SK-N-SH (cell line): ENCODE measurements around the gene ADM. TPM values are rescaled to one million over a fixed set of nuclear protein-coding genes. Genes with fewer than 3 reads are reported as not detected.
"Not testable (repeated sequence)": the region's sequence is repeated elsewhere in the genome, so short reads cannot be mapped to it uniquely, and the experiment has no call there.

Experiments
- CTCF ChIA-PET: fragments of 300-600, 350-600 bp; formaldehyde crosslinking; extraction: SDS; loops from one replicate; lab custom pipeline; 2021; lab: Yijun Ruan, JAX
- POLR2A ChIA-PET: fragments of 350-600 bp; sonication (Branson Sonifier 250); formaldehyde crosslinking; extraction: SDS; loops from one replicate; lab custom pipeline; 2020; ENCODE audit warnings: antibody characterized with exemption, inconsistent platforms; lab: Yijun Ruan, JAX
- DNase-seq: peaks from one replicate; pipeline ENCODE4 v3.0.0; 2012
- H2AFZ ChIP-seq: fragments of 200-600 bp; sonication (generic); 2 replicates; pipeline ENCODE4 v1.8.1; 2016; ENCODE audit warnings: antibody characterized with exemption, mild to moderate bottlenecking, low read depth
- H3F3A ChIP-seq: fragments of 200-600 bp; sonication (generic); replicated peaks from 2 replicates; pipeline ENCODE3; 2016; ENCODE audit warnings: antibody characterized with exemption, mild to moderate bottlenecking; ENCODE audit not compliant: insufficient read depth
- H3K27ac ChIP-seq, 2 experiments: fragments of 200-500 bp in 1 of 2; fragments of 200-600 bp in 1 of 2; sonication (Bioruptor generic) in 1 of 2; sonication (generic), shearing (Covaris generic) in 1 of 2; 2 replicates each; pipeline versions ENCODE4 v1.5.1 to v1.6.1; 2014 to 2016; ENCODE audit warnings: low read depth in 2 of 2, inconsistent platforms in 1 of 2, low read length in 1 of 2, mild to moderate bottlenecking in 1 of 2, mixed read lengths in 1 of 2
- H3K27me3 ChIP-seq: fragments of 200-600 bp; sonication (generic), shearing (Covaris generic); 2 replicates; pipeline ENCODE4 v1.6.1; 2016; ENCODE audit warnings: mixed run types; ENCODE audit not compliant: insufficient read depth
- H3K36me3 ChIP-seq, 2 experiments: fragments of 200-500 bp in 1 of 2; fragments of 200-600 bp in 1 of 2; sonication (Bioruptor generic) in 1 of 2; sonication (generic) in 1 of 2; replicated peaks in 1 of 2; 2 replicates each; pipeline versions ENCODE3 to v1.5.1; 2014 to 2016; ENCODE audit warnings: low read length in 1 of 2, mild to moderate bottlenecking in 1 of 2; ENCODE audit not compliant: insufficient read depth in 2 of 2, control insufficient read depth in 1 of 2
- H3K4me1 ChIP-seq, 2 experiments: fragments of 200-500 bp in 1 of 2; fragments of 200-600 bp in 1 of 2; sonication (Bioruptor generic) in 1 of 2; sonication (generic), shearing (Covaris generic) in 1 of 2; 2 replicates each; pipeline versions ENCODE4 v1.5.1 to v1.6.1; 2014 to 2016; ENCODE audit warnings: low read depth in 1 of 2, low read length in 1 of 2, mixed run types in 1 of 2; ENCODE audit not compliant: insufficient read depth in 2 of 2, control insufficient read depth in 1 of 2
- H3K4me2 ChIP-seq: fragments of 200-600 bp; sonication (generic), shearing (Covaris generic); 2 replicates; pipeline ENCODE4 v1.6.1; 2017; ENCODE audit warnings: mixed run types
- H3K4me3 ChIP-seq, 2 experiments: fragments of 200-500 bp in 1 of 2; fragments of 200-600 bp in 1 of 2; sonication (Bioruptor generic) in 1 of 2; sonication (generic), shearing (Covaris generic) in 1 of 2; 2 replicates each; pipeline versions ENCODE4 v1.5.1 to v1.8.1; 2014 to 2016; ENCODE audit warnings: low read depth in 2 of 2, inconsistent platforms in 1 of 2, low read length in 1 of 2, mild to moderate bottlenecking in 1 of 2, mixed read lengths in 1 of 2, moderate library complexity in 1 of 2
- H3K79me2 ChIP-seq: fragments of 200-600 bp; sonication (generic); 2 replicates; pipeline ENCODE4 v1.8.1; 2017; ENCODE audit warnings: mild to moderate bottlenecking; ENCODE audit not compliant: insufficient read depth
- H3K9ac ChIP-seq: fragments of 200-600 bp; sonication (generic); 2 replicates; pipeline ENCODE4 v1.6.1; 2017; ENCODE audit warnings: mixed run types
- H3K9me2 ChIP-seq: fragments of 200-600 bp; sonication (generic); 2 replicates; pipeline ENCODE4 v1.6.1; 2017; ENCODE audit warnings: mixed run types
- H3K9me3 ChIP-seq: fragments of 200-600 bp; sonication (generic); 2 replicates; pipeline ENCODE4 v1.6.1; 2017; ENCODE audit warnings: mixed run types, mild to moderate bottlenecking, moderate library complexity
- H4K20me1 ChIP-seq: fragments of 200-600 bp; sonication (generic); 2 replicates; pipeline ENCODE4 v1.6.1; 2017; ENCODE audit warnings: mild to moderate bottlenecking, mixed run types; ENCODE audit not compliant: insufficient read depth
- ELF1 ChIP-seq: IDR thresholded peaks from 2 replicates; pipeline ENCODE4 v1.4.0; 2012
- FOSL2 ChIP-seq: IDR thresholded peaks from 2 replicates; pipeline ENCODE4 v1.4.0; 2012; ENCODE audit warnings: low read depth, mild to moderate bottlenecking, moderate library complexity, borderline replicate concordance
- FOXJ3 ChIP-seq: sonication (generic); formaldehyde crosslinking; IDR thresholded peaks from 2 replicates; pipeline ENCODE4 v1.5.1; 2020; ENCODE audit warnings: mild to moderate bottlenecking, missing genetic modification reagents
- JUND ChIP-seq: IDR thresholded peaks from 2 replicates; pipeline ENCODE4 v1.4.0; 2012
- PBX3 ChIP-seq: IDR thresholded peaks from 2 replicates; pipeline ENCODE4; 2012
- SIN3A ChIP-seq: IDR thresholded peaks from 2 replicates; pipeline ENCODE4 v1.6.1; 2012; ENCODE audit warnings: low read depth, mild to moderate bottlenecking, low read length, moderate library complexity, borderline replicate concordance
- TCF12 ChIP-seq: IDR thresholded peaks from 2 replicates; pipeline ENCODE4 v1.4.0; 2012
- TEAD4 ChIP-seq: IDR thresholded peaks from 2 replicates; pipeline ENCODE4 v1.4.0; 2012; ENCODE audit warnings: mild to moderate bottlenecking, borderline replicate concordance; ENCODE audit not compliant: insufficient read depth
- WGBS: methylation state at CpG from one replicate; pipeline ENCODE4 v1.1.6; 2017; ENCODE audit warnings: low lambda C conversion rate; 5-methylcytosine and 5-hydroxymethylcytosine counted together
- polyA plus RNA-seq, 3 experiments: library from polyadenylated mRNA; depleted of rRNA; stranded (reverse); fragments of >200 nt; gene quantifications; 2 replicates each; pipeline ENCODE4 v1.2.3, GENCODE V29; 2012

Gene ADM
- polyA plus RNA-seq, 1 of the 3 experiments (the other 2 are of a cell fraction), result 50.6 TPM

GRCh38 chr11:10257478-10257877 is 47.4 kb upstream of the ADM start:
- TF ChIP-seq ELF1, result no peak
- TF ChIP-seq, all 33 proteins: peak for 0
- Histone ChIP-seq H3K27me3 (no peaks in the 10 kb centered on the region), H3K36me3 (no peaks in the 10 kb centered on the region), H3K27ac (no peak overlapping the region), H3K4me3 (no peak overlapping the region), H3K9me2 (no peaks in the 10 kb centered on the region), H3K4me2 (no peak overlapping the region), H3F3A (peaks cover 7% of the 10 kb centered on the region), H3K4me1 (peaks cover 2 to 13% of the 10 kb centered on the region in 2 experiments), H3K9ac (no peak overlapping the region), H3K9me3 (no peaks in the 10 kb centered on the region), H3K79me2 (peaks cover 88% of the 10 kb centered on the region), H2AFZ (no peak overlapping the region), H4K20me1 (peaks cover 19% of the 10 kb centered on the region)
- DNase-seq, result no peak
- POLR2A ChIA-PET, result no interaction called here
- WGBS, result 97% methylated on average over 4 of the region's 4 CpGs
- CTCF ChIA-PET, result interaction anchor here (1.0 to 1.1 kb wide), 2 partner anchors 46 to 50 kb away, joined by 3 read pairs; no protein-coding TSS in a partner anchor

- DNase-seq, result no peak
Measured at GRCh38 chr11:10261821-10262220, 43.1 kb upstream of the ADM start.

GRCh38 chr11:10263929-10264328 is 40.9 kb upstream of the ADM start:
- H3K27ac ChIP-seq, result 0 out of 4 replicates have a peak overlapping the region, but pooled peaks of 1 of the 2 experiments have one; percentile 19
- TF ChIP-seq TEAD4 (0 out of 2 replicates have a peak, but pooled peaks have one; percentile 15), JUND (0 out of 2 replicates have a peak, but pooled peaks have one; percentile 4), SIN3A (no peak), FOXJ3 (CRISPR knock-in tag) (no peak)
- no peak overlapping the region for H3K4me3 ChIP-seq
- no peaks in the 10 kb centered on the region for H3K9me3 ChIP-seq
- H3K79me2 ChIP-seq, result peaks cover 89% of the 10 kb centered on the region
- DNase-seq, result no peak
- H3K9me2 ChIP-seq, result no peaks in the 10 kb centered on the region
- peaks cover 21% of the 10 kb centered on the region for H3F3A ChIP-seq
- CTCF ChIA-PET, result no interaction called here
- H3K9ac ChIP-seq, result no peak overlapping the region
- POLR2A ChIA-PET, result no interaction called here
- H3K36me3 ChIP-seq, result no peaks in the 10 kb centered on the region
- no peak overlapping the region for H3K4me2 ChIP-seq
- H2AFZ ChIP-seq, result no peak overlapping the region
- H4K20me1 ChIP-seq, result peaks cover 13% of the 10 kb centered on the region
- H3K4me1 ChIP-seq, result peaks cover 0 to 21% of the 10 kb centered on the region in 2 experiments; a peak in 3 of 4 replicates
- no peaks in the 10 kb centered on the region for H3K27me3 ChIP-seq

More at GRCh38 chr11:10261821-10262220, 43.1 kb upstream of the ADM start:
- Histone ChIP-seq H4K20me1 (peaks cover 14% of the 10 kb centered on the region), H3K4me1 (peaks cover 0 to 21% of the 10 kb centered on the region in 2 experiments; a peak in 3 of 4 replicates), H3K4me3 (no peak overlapping the region), H3K9me2 (no peaks in the 10 kb centered on the region), H3K36me3 (no peaks in the 10 kb centered on the region), H3K27me3 (no peaks in the 10 kb centered on the region), H3K27ac (0 out of 4 replicates have a peak overlapping the region, but pooled peaks of 1 of the 2 experiments have one; percentile 2), H3K4me2 (no peak overlapping the region), H2AFZ (no peak overlapping the region), H3K9me3 (no peaks in the 10 kb centered on the region), H3F3A (peaks cover 21% of the 10 kb centered on the region), H3K9ac (no peak overlapping the region), H3K79me2 (peaks cover 89% of the 10 kb centered on the region)
- ChIA-PET CTCF (no interaction called here), POLR2A (no interaction called here)
- no peak for TF ChIP-seq PBX3
- peak; percentile 62; the same call in 1 of the 2 replicates for TF ChIP-seq FOSL2
- TF ChIP-seq TCF12, result no peak
- TF ChIP-seq JUND, result peak; percentile 42; the same call in 1 of the 2 replicates

- peaks cover 21% of the 10 kb centered on the region for H3F3A ChIP-seq
- H3K27me3 ChIP-seq, H3K9ac ChIP-seq, CTCF ChIA-PET, H3K27ac ChIP-seq, H3K4me2 ChIP-seq, H3K9me2 ChIP-seq, H3K4me3 ChIP-seq, DNase-seq, H2AFZ ChIP-seq, H3K9me3 ChIP-seq, H3K36me3 ChIP-seq, POLR2A ChIA-PET: not testable (repeated sequence)
- H4K20me1 ChIP-seq, result peaks cover 14% of the 10 kb centered on the region
- H3K79me2 ChIP-seq, result peaks cover 91% of the 10 kb centered on the region
- WGBS, result 93% methylated on average over 3 of the region's 3 CpGs
- H3K4me1 ChIP-seq, result peaks cover 0 to 25% of the 10 kb centered on the region in 2 experiments; a peak in 3 of 4 replicates
Measured at GRCh38 chr11:10264716-10265115, 40.2 kb upstream of the ADM start.
